Naive thymus-derived CD4-positive, alpha-beta T cell (primary cell): ENCODE data around the gene CRAMP1. TPM values are rescaled to one million over a fixed set of nuclear protein-coding genes. Genes with fewer than 3 reads are reported as not detected.

ENCODE experiments used
- ATAC-seq: fragments of 150-1000 bp; cut with Tn5 transposase; 2 replicates; pipeline ENCODE4 v1.10.0; 2021; ENCODE audit warnings: mild to moderate bottlenecking, moderate library complexity
- CTCF ChIA-PET: fragments of 350-600 bp; sonication (Branson Sonifier 250); formaldehyde crosslinking; loops from one replicate; lab custom pipeline; 2021; ENCODE audit warnings: antibody characterized with exemption; lab: Charles Lee
- POLR2A ChIA-PET: fragments of 350-600 bp; sonication (Branson Sonifier 250); formaldehyde crosslinking; loops from one replicate; lab custom pipeline; 2021; ENCODE audit warnings: antibody characterized with exemption, inconsistent platforms; lab: Charles Lee
- DNase-seq, 9 donors: peaks; one replicate each; pipeline versions ENCODE4 v3.0.0 to v3.0.0-alpha.2; 2020 to 2022; ENCODE audit warnings: mixed read lengths in 1 of 9
- H3K27ac ChIP-seq: one replicate; pipeline ENCODE4 v1.7.0; 2013; ENCODE audit warnings: mild to moderate bottlenecking, low read depth, low read length, moderate library complexity
- H3K27me3 ChIP-seq, 2 donors: one replicate each; pipeline ENCODE4 v1.7.0; 2013; ENCODE audit warnings: low read length in 2 of 2, mild to moderate bottlenecking in 2 of 2, moderate library complexity in 2 of 2; ENCODE audit not compliant: control insufficient read depth in 2 of 2, insufficient read depth in 2 of 2
- H3K36me3 ChIP-seq, 3 experiments: 1 replicate in 2 of 3; 2 replicates in 1 of 3; pipeline ENCODE4 v1.7.0; 2013; ENCODE audit warnings: low read length in 3 of 3, mild to moderate bottlenecking in 3 of 3, moderate library complexity in 1 of 3; ENCODE audit not compliant: insufficient read depth in 3 of 3, control insufficient read depth in 2 of 3
- H3K4me1 ChIP-seq, 2 donors: one replicate each; pipeline ENCODE4 v1.7.0; 2013; ENCODE audit warnings: low read length in 2 of 2, mild to moderate bottlenecking in 2 of 2, moderate library complexity in 1 of 2; ENCODE audit not compliant: control insufficient read depth in 2 of 2, insufficient read depth in 2 of 2
- H3K4me3 ChIP-seq: 2 replicates; pipeline ENCODE4 v1.7.0; 2013; ENCODE audit warnings: mild to moderate bottlenecking, low read length
- H3K9me3 ChIP-seq, 3 experiments: 1 replicate in 2 of 3; 2 replicates in 1 of 3; pipeline ENCODE4 v1.7.0; 2013; ENCODE audit warnings: low read length in 3 of 3; ENCODE audit not compliant: control insufficient read depth in 2 of 3
- H3K27ac Mint-ChIP-seq, 9 donors: one replicate each; pipeline ENCODE4 v1.8.0; 2020 to 2022; ENCODE audit warnings: mixed read lengths in 9 of 9, mild to moderate bottlenecking in 8 of 9, moderate library complexity in 5 of 9, inconsistent platforms in 2 of 9
- H3K27me3 Mint-ChIP-seq, 5 donors: one replicate each; pipeline ENCODE4 v1.8.0; 2021 to 2022; ENCODE audit warnings: mixed read lengths in 5 of 5, mild to moderate bottlenecking in 1 of 5
- H3K36me3 Mint-ChIP-seq, 5 donors: one replicate each; pipeline ENCODE4 v1.8.0; 2020 to 2022; ENCODE audit warnings: mixed read lengths in 5 of 5, mild to moderate bottlenecking in 3 of 5, inconsistent platforms in 1 of 5
- H3K4me1 Mint-ChIP-seq, 7 donors: one replicate each; pipeline ENCODE4 v1.8.0; 2020 to 2022; ENCODE audit warnings: mixed read lengths in 7 of 7, mild to moderate bottlenecking in 3 of 7, inconsistent platforms in 1 of 7
- H3K4me3 Mint-ChIP-seq, 10 donors: one replicate each; pipeline ENCODE4 v1.8.0; 2020 to 2022; ENCODE audit warnings: mild to moderate bottlenecking in 10 of 10, mixed read lengths in 10 of 10, moderate library complexity in 6 of 10, inconsistent platforms in 2 of 10
- H3K9me3 Mint-ChIP-seq, 11 donors: one replicate each; pipeline ENCODE4 v1.8.0; 2020 to 2022; ENCODE audit warnings: mixed read lengths in 11 of 11, mild to moderate bottlenecking in 4 of 11, inconsistent platforms in 1 of 11, moderate library complexity in 1 of 11
- intact Hi-C, 2 donors: fragments of 100-400 bp; cut with micrococcal nuclease; formaldehyde crosslinking; loops; one replicate each; pipeline ENCODE4 v1.15.1; 2023
- polyA plus RNA-seq, 2 donors: library from polyadenylated mRNA; unstranded; fragments of 300-500 nt; fragmentation: Illumina TruSeq; gene quantifications; one replicate each; pipeline ENCODE4 v1.2.3, GENCODE V29; 2021
- total RNA-seq, 6 experiments: library from RNA in 5 of 6; stranded (reverse) in 5 of 6; gene quantifications; 1 replicate in 5 of 6; 2 replicates in 1 of 6; pipeline ENCODE4 v1.2.3 and lab custom pipeline; 2021 to 2026

CRAMP1 gene
- total and polyA plus RNA-seq, 7 experiments from 2014 or later: 2.1 to 33.2 (median 31.2) TPM

DNA sequence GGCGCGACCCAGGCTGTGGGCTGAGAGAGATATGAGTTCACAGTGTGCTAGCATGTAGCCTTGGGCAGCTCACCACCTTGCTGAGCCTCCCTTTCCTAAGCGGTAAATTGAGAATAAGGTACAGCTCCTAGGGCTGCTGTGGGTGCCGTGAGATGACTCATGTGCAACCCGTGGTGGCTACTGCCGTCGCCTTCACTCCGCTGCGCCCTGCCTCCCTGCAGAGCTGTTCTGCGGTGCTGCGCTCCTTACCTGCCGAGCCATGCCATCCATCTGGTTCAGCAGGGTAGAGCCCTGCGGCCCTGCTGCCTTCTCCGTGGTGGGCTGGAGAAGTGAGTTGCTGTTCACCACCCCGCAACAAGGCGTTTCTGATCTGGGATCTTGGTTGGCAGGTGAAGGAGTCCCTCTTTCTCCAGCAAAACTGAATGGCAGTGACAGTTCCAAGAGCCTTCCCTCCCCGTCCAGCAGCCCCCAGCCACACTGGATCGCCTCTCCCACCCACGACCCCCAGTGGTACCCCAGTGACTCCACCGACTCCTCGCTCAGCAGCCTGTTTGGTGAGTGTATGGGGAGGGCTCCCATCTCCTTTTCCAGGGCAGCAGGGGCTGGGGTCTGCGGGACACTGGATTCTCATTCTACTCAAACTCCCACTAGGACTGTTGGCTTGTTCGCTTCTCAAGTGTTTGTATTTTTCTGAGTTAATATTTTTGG is 56.6 kb downstream of the CRAMP1 start:
- POLR2A ChIA-PET: no interaction called here
- Histone ChIP-seq H3K27ac (no peak overlapping the region), H3K27me3 (no peaks in the 10 kb centered on the region), H3K9me3 (no peaks in the 10 kb centered on the region), H3K4me1 (no peaks in the 10 kb centered on the region), H3K4me3 (no peak overlapping the region), H3K36me3 (peaks cover 0 to 97% (median 12%) of the 10 kb centered on the region in 3 experiments)
- no peak overlapping the region for H3K4me3 Mint-ChIP-seq
- H3K4me1 Mint-ChIP-seq: no peaks in the 10 kb centered on the region
- no peaks in the 10 kb centered on the region for H3K27me3 Mint-ChIP-seq
- no peak overlapping the region for H3K27ac Mint-ChIP-seq
- peaks cover 14 to 70% (median 18%) of the 10 kb centered on the region in 5 donors for H3K36me3 Mint-ChIP-seq
- CTCF ChIA-PET: no interaction called here
- DNase-seq (no peak), ATAC-seq (no peak)
- no peaks in the 10 kb centered on the region for H3K9me3 Mint-ChIP-seq
- intact Hi-C loops: no loop called here

DNA sequence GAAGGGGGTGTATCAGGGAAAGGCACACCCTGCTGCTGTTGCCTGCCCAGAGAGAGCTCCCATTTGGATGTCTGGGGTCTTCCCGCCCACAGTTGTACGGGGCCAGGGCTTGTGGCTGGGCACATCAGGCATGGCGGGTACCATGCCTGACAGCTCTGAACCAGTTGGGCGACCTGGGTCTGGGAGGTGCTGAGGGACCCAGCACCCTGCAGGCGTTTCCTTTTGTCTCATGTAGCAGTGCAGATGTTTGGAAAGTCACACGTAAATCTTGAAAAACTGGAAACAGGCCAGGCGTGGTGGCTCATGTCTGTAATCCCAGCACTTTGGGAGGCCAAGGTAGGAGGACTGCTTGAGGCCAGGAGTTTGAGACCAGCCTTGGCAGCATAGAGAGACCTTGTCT is 57.5 kb downstream of the CRAMP1 start:
- Histone ChIP-seq H3K4me3 (no peak overlapping the region), H3K4me1 (no peaks in the 10 kb centered on the region), H3K36me3 (peaks cover 0 to 97% (median 11%) of the 10 kb centered on the region in 3 experiments), H3K27ac (no peak overlapping the region), H3K27me3 (no peaks in the 10 kb centered on the region), H3K9me3 (no peaks in the 10 kb centered on the region)
- ATAC-seq (no peak), DNase-seq (no peak)
- Mint-ChIP-seq H3K27me3 (no peaks in the 10 kb centered on the region), H3K36me3 (peaks cover 14 to 73% (median 18%) of the 10 kb centered on the region in 5 donors), H3K4me3 (no peak overlapping the region), H3K4me1 (no peaks in the 10 kb centered on the region), H3K9me3 (no peaks in the 10 kb centered on the region), H3K27ac (no peak overlapping the region)
- ChIA-PET POLR2A (no interaction called here), CTCF (no interaction called here)
- intact Hi-C loops: no loop called here

DNA sequence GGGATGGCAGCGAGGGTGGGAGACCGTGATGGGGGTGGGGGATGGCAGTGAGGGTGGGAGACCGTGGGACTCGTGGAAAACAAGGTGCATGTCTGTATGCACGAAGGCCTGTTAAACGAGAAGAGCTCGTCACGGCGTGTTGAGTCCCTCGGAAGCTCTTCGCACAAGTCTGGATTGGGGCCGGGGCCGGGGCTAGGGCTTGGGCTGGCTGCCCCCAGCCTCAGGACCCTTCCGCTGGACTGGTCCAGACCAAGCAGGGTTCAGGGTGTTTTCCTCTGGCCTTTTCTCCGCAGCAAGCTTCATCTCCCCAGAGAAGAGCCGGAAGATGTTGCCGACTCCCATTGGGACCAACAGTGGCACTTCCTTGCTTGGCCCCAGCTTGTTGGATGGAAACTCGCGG is 58.2 kb downstream of the CRAMP1 start:
- intact Hi-C loops: no loop called here
- Mint-ChIP-seq H3K36me3 (peaks cover 14 to 71% (median 18%) of the 10 kb centered on the region in 5 donors), H3K9me3 (no peaks in the 10 kb centered on the region), H3K4me3 (no peak overlapping the region), H3K4me1 (no peaks in the 10 kb centered on the region), H3K27ac (no peak overlapping the region), H3K27me3 (no peaks in the 10 kb centered on the region)
- Histone ChIP-seq H3K4me3 (no peak overlapping the region), H3K36me3 (peaks cover 0 to 97% (median 8%) of the 10 kb centered on the region in 3 experiments), H3K9me3 (no peaks in the 10 kb centered on the region), H3K4me1 (no peaks in the 10 kb centered on the region), H3K27ac (no peak overlapping the region), H3K27me3 (no peaks in the 10 kb centered on the region)
- ATAC-seq: no peak
- DNase-seq: no peak
- ChIA-PET CTCF (no interaction called here), POLR2A (no interaction called here)

DNA sequence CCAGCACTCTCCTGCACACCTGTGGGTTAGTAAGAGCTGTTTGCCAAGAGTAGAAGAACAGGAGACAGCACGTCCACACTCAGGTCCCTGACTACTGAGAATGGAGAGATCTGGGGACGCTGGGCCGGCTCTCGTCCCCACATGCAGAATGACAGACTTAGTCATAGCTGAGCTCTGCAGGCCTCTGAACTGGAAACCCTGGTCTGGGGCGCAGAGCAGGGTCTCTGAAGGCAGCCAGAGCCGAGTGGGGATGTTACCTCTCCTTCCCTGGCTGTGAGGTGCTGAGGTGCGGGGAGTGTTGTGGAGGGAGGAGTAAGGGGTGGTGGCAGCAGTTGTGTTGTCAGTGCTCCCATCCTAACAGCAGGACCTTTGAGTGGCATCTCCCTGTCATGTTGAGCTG is 58.7 kb downstream of the CRAMP1 start:
- POLR2A ChIA-PET: no interaction called here
- Mint-ChIP-seq H3K36me3 (peaks cover 14 to 69% (median 18%) of the 10 kb centered on the region in 5 donors), H3K4me3 (no peak overlapping the region), H3K27ac (no peak overlapping the region), H3K27me3 (no peaks in the 10 kb centered on the region), H3K4me1 (no peaks in the 10 kb centered on the region), H3K9me3 (no peaks in the 10 kb centered on the region)
- ATAC-seq (no peak), DNase-seq (no peak)
- Histone ChIP-seq H3K27ac (no peak overlapping the region), H3K36me3 (peaks cover 0 to 96% (median 8%) of the 10 kb centered on the region in 3 experiments), H3K9me3 (no peaks in the 10 kb centered on the region), H3K27me3 (no peaks in the 10 kb centered on the region), H3K4me3 (no peak overlapping the region), H3K4me1 (no peaks in the 10 kb centered on the region)
- CTCF ChIA-PET: no interaction called here
- intact Hi-C loops: no loop called here

DNA sequence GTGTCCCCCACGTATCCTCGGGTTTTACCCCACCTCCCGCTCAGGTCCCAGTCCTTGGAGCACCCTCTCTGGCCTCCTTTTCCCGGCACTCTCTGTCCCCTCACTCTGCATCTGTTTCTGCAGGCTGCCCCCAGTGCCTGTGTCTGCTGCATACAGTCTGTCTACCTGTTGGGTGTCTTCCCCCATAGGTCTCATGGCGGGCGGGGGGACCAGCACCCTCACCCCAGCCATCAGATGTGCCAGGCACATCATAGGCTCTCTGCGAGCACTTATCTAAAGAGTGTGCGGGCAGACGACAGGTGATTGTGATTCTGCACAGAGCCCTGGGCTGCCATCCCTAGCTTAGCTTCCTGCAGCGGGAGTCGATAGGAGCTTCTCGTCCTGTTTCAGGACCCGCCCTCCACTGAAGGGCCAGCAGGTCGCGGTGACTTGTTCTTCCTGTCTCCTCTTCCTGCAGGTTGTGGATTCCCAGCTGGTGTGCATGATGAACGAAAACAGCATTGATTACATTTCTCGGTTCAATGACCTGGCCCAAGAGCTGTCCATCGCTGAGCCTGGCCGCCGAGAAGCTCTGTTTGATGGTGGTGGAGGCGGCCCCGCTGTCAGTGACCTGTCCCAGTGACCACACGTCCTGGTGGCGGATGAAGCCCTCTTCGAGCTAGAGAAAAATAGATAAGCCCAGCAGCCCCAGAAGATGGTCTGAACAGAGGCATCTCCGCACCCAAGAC is 61.4 kb downstream of the CRAMP1 start:
- no peaks in the 10 kb centered on the region for H3K9me3 ChIP-seq
- ChIA-PET CTCF (interaction anchor here (0.5 kb wide), 2 partner anchors 39 to 256 kb away, joined by 3 read pairs; no protein-coding TSS in a partner anchor), POLR2A (interaction anchor here (1.9 kb wide), 1 partner anchor 33 kb away, joined by 7 read pairs; the partner anchor contains the start of gene MAPK8IP3)
- H3K4me1 Mint-ChIP-seq: peaks cover 6 to 13% (median 13%) of the 10 kb centered on the region in 7 donors
- ATAC-seq (no peak), DNase-seq (no peak)
- H3K27me3 ChIP-seq: no peaks in the 10 kb centered on the region
- H3K9me3 Mint-ChIP-seq: no peaks in the 10 kb centered on the region
- no peak overlapping the region for H3K4me3 ChIP-seq
- H3K27ac ChIP-seq: no peak overlapping the region
- H3K27ac Mint-ChIP-seq: no peak overlapping the region
- peaks cover 14 to 50% (median 18%) of the 10 kb centered on the region in 5 donors for H3K36me3 Mint-ChIP-seq
- intact Hi-C loops: no loop called here
- no peaks in the 10 kb centered on the region for H3K4me1 ChIP-seq
- no peak overlapping the region for H3K4me3 Mint-ChIP-seq
- H3K27me3 Mint-ChIP-seq: no peaks in the 10 kb centered on the region
- peaks cover 0 to 68% (median 3%) of the 10 kb centered on the region in 3 experiments for H3K36me3 ChIP-seq

DNA sequence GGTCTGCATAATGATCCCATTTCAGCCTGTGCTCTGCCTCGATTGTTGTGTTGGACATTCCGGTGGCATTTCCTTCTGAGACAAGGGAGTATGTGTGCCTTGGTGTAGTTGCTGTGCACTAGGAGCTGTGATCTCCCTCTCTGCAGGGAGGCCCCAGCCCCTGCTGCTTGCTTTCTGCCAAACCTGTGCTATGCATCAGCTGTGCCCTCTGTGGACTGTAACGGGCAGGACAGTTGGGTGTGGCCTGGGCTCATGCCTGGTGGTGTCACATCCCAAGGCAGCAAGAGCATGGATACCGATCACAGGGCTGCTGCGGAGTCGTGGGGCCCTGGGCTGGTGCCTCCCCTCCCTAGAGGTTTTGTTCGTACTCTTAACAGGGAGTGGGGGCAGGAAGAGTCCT is 62.1 kb downstream of the CRAMP1 start:
- no peak overlapping the region for H3K4me3 Mint-ChIP-seq
- intact Hi-C loops: no loop called here
- no peaks in the 10 kb centered on the region for H3K9me3 Mint-ChIP-seq
- Histone ChIP-seq H3K4me3 (no peak overlapping the region), H3K27me3 (no peaks in the 10 kb centered on the region), H3K36me3 (peaks cover 0 to 61% (median 3%) of the 10 kb centered on the region in 3 experiments), H3K4me1 (no peaks in the 10 kb centered on the region), H3K27ac (no peak overlapping the region), H3K9me3 (no peaks in the 10 kb centered on the region)
- POLR2A ChIA-PET: interaction anchor here (1.9 kb wide), 1 partner anchor 32 kb away, joined by 7 read pairs; the partner anchor contains the start of gene MAPK8IP3
- no peaks in the 10 kb centered on the region for H3K27me3 Mint-ChIP-seq
- H3K4me1 Mint-ChIP-seq: peaks cover 12 to 21% (median 19%) of the 10 kb centered on the region in 7 donors
- H3K27ac Mint-ChIP-seq: no peak overlapping the region
- CTCF ChIA-PET: interaction anchor here (0.5 kb wide), 1 partner anchor 257 kb away, joined by 3 read pairs; no protein-coding TSS in a partner anchor
- no peak for ATAC-seq
- H3K36me3 Mint-ChIP-seq: peaks cover 10 to 42% (median 18%) of the 10 kb centered on the region in 5 donors
- DNase-seq: no peak
